Common myeloid progenitor, CD34-positive (primary cell): ENCODE data around the gene TMEM120A.

Source experiments
- CTCF ChIA-PET: fragments of 350-600 bp; sonication (Branson Sonifier 250); formaldehyde crosslinking; loops from one replicate; lab custom pipeline; 2021; ENCODE audit warnings: antibody characterized with exemption; lab: Charles Lee
- POLR2A ChIA-PET: fragments of 350-600 bp; sonication (Branson Sonifier 250); formaldehyde crosslinking; loops from one replicate; lab custom pipeline; 2021; ENCODE audit warnings: antibody characterized with exemption; lab: Charles Lee
- DNase-seq, 3 donors: peaks; one replicate each; pipeline versions ENCODE4 v3.0.0 to v3.0.0-alpha.2; 2013
- H3K27ac ChIP-seq, 2 experiments: 1 replicate in 1 of 2; 2 replicates in 1 of 2; pipeline ENCODE4 v1.7.0; 2013; ENCODE audit warnings: inconsistent platforms in 2 of 2, low read length in 2 of 2, mild to moderate bottlenecking in 2 of 2, low read depth in 1 of 2, moderate library complexity in 1 of 2; ENCODE audit not compliant: severe bottlenecking in 2 of 2, insufficient read depth in 1 of 2, poor library complexity in 1 of 2
- H3K27me3 ChIP-seq, 5 experiments: replicated peaks in 2 of 5; 1 replicate in 3 of 5; 2 replicates in 2 of 5; pipeline versions ENCODE4 v1.6.1 to v1.7.0; 2013; ENCODE audit warnings: low read length in 4 of 5, mild to moderate bottlenecking in 2 of 5, moderate library complexity in 2 of 5, inconsistent platforms in 1 of 5; ENCODE audit not compliant: insufficient read depth in 5 of 5, control insufficient read depth in 4 of 5
- H3K36me3 ChIP-seq, 4 experiments: 1 replicate in 2 of 4; 2 replicates in 2 of 4; pipeline versions ENCODE4 v1.6.1 to v1.7.0; 2013; ENCODE audit warnings: low read length in 3 of 4, control low read depth in 1 of 4, mild to moderate bottlenecking in 1 of 4; ENCODE audit not compliant: control insufficient read depth in 4 of 4, insufficient read depth in 4 of 4
- H3K4me1 ChIP-seq, 4 experiments: 1 replicate in 3 of 4; 2 replicates in 1 of 4; pipeline versions ENCODE4 v1.6.1 to v1.7.1; 2013; ENCODE audit warnings: low read length in 3 of 4, mild to moderate bottlenecking in 3 of 4, control low read depth in 1 of 4, inconsistent platforms in 1 of 4, moderate library complexity in 1 of 4; ENCODE audit not compliant: control insufficient read depth in 4 of 4, insufficient read depth in 4 of 4; ENCODE audit errors: control extremely low read depth in 1 of 4
- H3K4me3 ChIP-seq, 7 experiments: 1 replicate in 4 of 7; 2 replicates in 3 of 7; pipeline versions ENCODE4 v1.5.1 to v1.7.0; 2013; ENCODE audit warnings: mild to moderate bottlenecking in 7 of 7, low read length in 6 of 7, moderate library complexity in 6 of 7, inconsistent platforms in 2 of 7, low read depth in 2 of 7, control low read depth in 1 of 7; ENCODE audit not compliant: insufficient read depth in 4 of 7, control insufficient read depth in 1 of 7; ENCODE audit errors: extremely low read depth in 1 of 7
- H3K9me3 ChIP-seq, 5 experiments: 1 replicate in 4 of 5; 2 replicates in 1 of 5; pipeline versions ENCODE4 v1.6.1 to v1.7.1; 2013; ENCODE audit warnings: low read length in 4 of 5, mild to moderate bottlenecking in 2 of 5, inconsistent platforms in 1 of 5, low read depth in 1 of 5, moderate library complexity in 1 of 5; ENCODE audit not compliant: control insufficient read depth in 4 of 5, insufficient read depth in 2 of 5; ENCODE audit errors: control extremely low read depth in 1 of 5
- WGBS: methylation state at CpG from one replicate; pipeline ENCODE4 v1.1.5; 2013; ENCODE audit not compliant: insufficient coverage; 5-methylcytosine and 5-hydroxymethylcytosine counted together

The TMEM120A gene

GRCh38 chr7:75967487-75967997 lies 26.9 kb downstream of the TMEM120A start:
- ChIA-PET POLR2A (interaction anchor here (0.6 to 0.7 kb wide), 2 partner anchors 13 to 75 kb away, joined by 3 to 5 read pairs; no protein-coding TSS in a partner anchor), CTCF (interaction anchor here (0.6 to 1.7 kb wide), 7 partner anchors 12 to 1231 kb away, joined by 3 read pairs; no protein-coding TSS in a partner anchor)
- H3K4me1 ChIP-seq: peaks cover 3 to 34% (median 19%) of the 10 kb centered on the region in 4 experiments
- H3K4me3 ChIP-seq: peak overlapping the region in 5 of 7 experiments; percentile 10 to 60 (median 32)
- no peaks in the 10 kb centered on the region for H3K9me3 ChIP-seq
- DNase-seq: peak; percentile 38 to 69 (median 68)
- peaks cover 0 to 16% (median 2%) of the 10 kb centered on the region in 4 experiments for H3K36me3 ChIP-seq
- H3K27me3 ChIP-seq: no peaks in the 10 kb centered on the region
- no peak overlapping the region for H3K27ac ChIP-seq
- 24% methylated on average over 9 of the region's 13 CpGs for WGBS

DNA sequence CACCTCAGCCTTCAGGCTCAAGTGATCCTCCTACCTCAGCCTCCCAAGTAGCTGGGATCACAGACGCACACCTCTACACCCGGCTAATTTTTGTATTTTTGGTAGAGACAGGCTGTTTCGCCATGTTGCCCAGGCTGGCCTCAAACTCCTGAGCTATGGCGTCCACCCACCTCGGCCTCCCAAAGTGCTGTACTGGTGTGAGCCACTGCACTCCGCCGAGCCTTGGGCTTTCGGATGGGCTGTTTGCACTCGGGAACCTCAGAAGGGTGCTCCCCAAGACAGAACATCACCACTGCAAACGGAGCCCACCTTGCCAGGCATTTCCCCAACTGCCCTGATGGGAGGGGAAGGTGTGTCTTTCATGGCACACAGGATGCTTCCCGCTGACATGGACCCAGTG lies 27.3 kb downstream of the TMEM120A start:
- Histone ChIP-seq H3K27ac (no peak overlapping the region), H3K4me3 (peak overlapping the region in 3 of 7 experiments; percentile 15 to 60 (median 36)), H3K36me3 (peaks cover 0 to 16% (median 2%) of the 10 kb centered on the region in 4 experiments), H3K4me1 (peaks cover 3 to 34% (median 19%) of the 10 kb centered on the region in 4 experiments), H3K9me3 (no peaks in the 10 kb centered on the region), H3K27me3 (no peaks in the 10 kb centered on the region)
- POLR2A ChIA-PET: interaction anchor here (0.6 to 0.7 kb wide), 2 partner anchors 12 to 75 kb away, joined by 3 to 5 read pairs; no protein-coding TSS in a partner anchor
- DNase-seq: no peak
- WGBS: 91% methylated on average over 9 of the region's 11 CpGs
- CTCF ChIA-PET: interaction anchor here (0.6 to 1.7 kb wide), 5 partner anchors 12 to 1232 kb away, joined by 3 read pairs; no protein-coding TSS in a partner anchor

GRCh38 chr7:75966190-75966961 lies 28.0 kb downstream of the TMEM120A start:
- H3K27me3 ChIP-seq: no peaks in the 10 kb centered on the region
- CTCF ChIA-PET: interaction anchor here (0.7 to 1.7 kb wide), 2 partner anchors 18 to 101 kb away, joined by 3 read pairs; no protein-coding TSS in a partner anchor
- POLR2A ChIA-PET: no interaction called here
- H3K4me1 ChIP-seq: peaks cover 3 to 27% (median 19%) of the 10 kb centered on the region in 4 experiments
- H3K36me3 ChIP-seq: peaks cover 0 to 16% (median 2%) of the 10 kb centered on the region in 4 experiments
- H3K4me3 ChIP-seq: no peak overlapping the region
- DNase-seq: no peak
- H3K9me3 ChIP-seq: no peaks in the 10 kb centered on the region
- H3K27ac ChIP-seq: no peak overlapping the region
- WGBS: 92% methylated on average over 21 of the region's 26 CpGs

GRCh38 chr7:75965617-75966016 lies 28.8 kb downstream of the TMEM120A start:
- no peak overlapping the region for H3K4me3 ChIP-seq
- H3K4me1 ChIP-seq: peaks cover 3 to 27% (median 19%) of the 10 kb centered on the region in 4 experiments
- DNase-seq: no peak
- no peaks in the 10 kb centered on the region for H3K27me3 ChIP-seq
- ChIA-PET CTCF (no interaction called here), POLR2A (no interaction called here)
- WGBS: 98% methylated on average over 13 of the region's 13 CpGs
- H3K27ac ChIP-seq: no peak overlapping the region
- no peaks in the 10 kb centered on the region for H3K9me3 ChIP-seq
- peaks cover 0 to 17% (median 2%) of the 10 kb centered on the region in 4 experiments for H3K36me3 ChIP-seq

DNA sequence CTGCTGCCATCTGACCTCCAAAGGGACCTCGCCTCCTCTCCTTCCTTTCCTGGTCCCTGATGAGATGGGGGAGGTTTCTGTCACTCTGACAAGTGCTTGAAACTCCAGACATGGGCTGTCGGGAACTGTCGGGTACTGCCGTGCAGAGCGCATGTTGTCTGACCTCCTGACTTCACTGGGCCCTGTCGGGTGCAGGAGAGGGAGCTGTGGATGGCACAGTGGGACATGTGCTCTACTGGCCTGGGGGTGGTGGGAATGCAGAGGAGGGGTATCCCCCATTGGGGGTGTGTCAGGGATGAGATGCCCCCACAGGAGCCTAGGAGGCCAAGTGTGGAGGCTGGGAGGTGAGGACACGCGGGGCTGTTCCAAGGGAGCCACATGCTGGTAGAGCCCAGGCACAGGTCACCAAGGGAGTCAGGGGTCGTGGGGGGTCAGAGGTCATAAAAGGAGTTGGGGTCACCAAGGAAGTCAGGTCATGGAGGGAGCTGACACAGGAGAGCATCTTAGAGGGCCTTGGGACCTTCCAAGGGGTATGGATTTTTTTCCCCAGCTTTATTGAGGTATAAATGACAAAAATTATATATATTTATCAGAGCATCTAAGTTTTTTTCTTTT lies 30.9 kb downstream of the TMEM120A start:
- H3K27me3 ChIP-seq: no peaks in the 10 kb centered on the region
- H3K4me1 ChIP-seq: peaks cover 3 to 27% (median 19%) of the 10 kb centered on the region in 4 experiments
- H3K27ac ChIP-seq: no peak overlapping the region
- 88% methylated on average over 8 of the region's 9 CpGs for WGBS
- peaks cover 0 to 19% (median 3%) of the 10 kb centered on the region in 4 experiments for H3K36me3 ChIP-seq
- POLR2A ChIA-PET: no interaction called here
- DNase-seq: no peak
- H3K4me3 ChIP-seq: no peak overlapping the region
- CTCF ChIA-PET: interaction anchor here (1.1 kb wide), 1 partner anchor 13 kb away, joined by 4 read pairs; no protein-coding TSS in a partner anchor
- H3K9me3 ChIP-seq: no peaks in the 10 kb centered on the region

- Histone ChIP-seq H3K27ac (no peak overlapping the region), H3K4me3 (no peak overlapping the region), H3K27me3 (no peaks in the 10 kb centered on the region), H3K4me1 (peaks cover 3 to 21% (median 16%) of the 10 kb centered on the region in 4 experiments), H3K36me3 (peaks cover 1 to 15% (median 4%) of the 10 kb centered on the region in 4 experiments), H3K9me3 (no peaks in the 10 kb centered on the region)
- peak in 2 of 3 donors; percentile 13 to 15 for DNase-seq
- ChIA-PET POLR2A (no interaction called here), CTCF (interaction anchor here (1.1 kb wide), 1 partner anchor 12 kb away, joined by 4 read pairs; no protein-coding TSS in a partner anchor)
- 47% methylated on average over 14 of the region's 18 CpGs for WGBS
Observed at GRCh38 chr7:75962607-75963380, 31.6 kb downstream of the TMEM120A start.
